GM06990 (cell line): ENCODE results near the gene CD99.

Source experiments
- DNase-seq: peaks from one replicate; pipeline ENCODE4 v3.0.0-alpha.2; 2011; ENCODE audit not compliant: insufficient read length; ENCODE audit errors: extremely low read depth
- H3K27me3 ChIP-seq: replicated peaks from 2 replicates; pipeline ENCODE4 v1.6.0; 2011; ENCODE audit warnings: low read length; ENCODE audit not compliant: control insufficient read depth, insufficient read depth
- H3K36me3 ChIP-seq: 2 replicates; pipeline ENCODE4 v1.5.1; 2011; ENCODE audit warnings: low read length; ENCODE audit not compliant: control insufficient read depth, insufficient read depth
- H3K4me3 ChIP-seq: replicated peaks from 2 replicates; pipeline ENCODE4 v1.5.1; 2011; ENCODE audit warnings: low read depth, mild to moderate bottlenecking, control low read depth, low read length
- TF ChIP-seq, protein P1 (sequence below): IDR thresholded peaks from 2 replicates; pipeline ENCODE4 v1.5.1; 2011; ENCODE audit warnings: low read length, control low read depth, mild to moderate bottlenecking, inconsistent platforms; ENCODE audit not compliant: insufficient read depth, poor library complexity, severe bottlenecking

Gene CD99

DNA sequence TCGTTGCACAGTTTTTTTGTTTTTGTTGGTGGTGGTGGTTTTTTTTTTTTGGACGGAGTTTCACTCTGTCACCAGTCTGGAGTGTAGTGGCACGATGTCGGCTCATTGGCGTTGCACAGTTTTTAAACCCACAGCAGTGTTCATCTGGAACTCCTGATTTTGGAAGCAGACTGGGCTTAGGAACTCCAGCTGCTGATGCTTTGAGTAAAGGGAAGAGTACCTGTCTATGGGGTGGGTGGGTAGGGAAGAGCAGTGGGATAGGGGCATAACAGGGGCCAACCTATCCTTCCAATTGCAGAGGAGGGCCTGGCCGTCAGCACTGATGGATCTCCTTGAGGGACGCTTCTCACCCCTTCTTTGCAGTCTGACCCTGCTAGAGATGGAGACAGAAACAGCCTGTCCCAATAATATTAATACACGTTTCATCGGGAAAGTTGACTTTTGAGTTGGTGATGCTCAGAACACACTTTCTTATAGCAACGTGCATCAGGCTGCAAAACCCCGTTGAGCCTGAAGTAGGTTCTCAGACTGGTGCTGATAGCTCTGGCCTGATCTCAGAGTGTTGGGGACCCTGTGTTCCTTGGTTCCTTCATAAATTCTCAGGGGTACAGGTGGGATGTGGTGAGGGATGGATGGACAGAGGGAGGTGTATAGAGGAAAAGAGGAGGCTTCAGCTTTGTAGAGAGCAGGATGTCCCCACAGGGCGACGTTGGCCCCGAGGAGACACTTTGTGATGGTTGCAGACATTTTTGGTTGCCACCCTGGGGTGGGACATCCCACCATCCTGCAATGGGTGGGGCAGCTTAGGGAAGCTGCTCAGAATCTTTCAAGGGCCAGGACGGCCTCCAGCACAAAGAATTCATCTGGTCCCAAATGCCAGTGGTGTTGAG lies 2.3 kb downstream of the CD99 start:
- no peak for DNase-seq
- TF ChIP-seq, protein P1, sequence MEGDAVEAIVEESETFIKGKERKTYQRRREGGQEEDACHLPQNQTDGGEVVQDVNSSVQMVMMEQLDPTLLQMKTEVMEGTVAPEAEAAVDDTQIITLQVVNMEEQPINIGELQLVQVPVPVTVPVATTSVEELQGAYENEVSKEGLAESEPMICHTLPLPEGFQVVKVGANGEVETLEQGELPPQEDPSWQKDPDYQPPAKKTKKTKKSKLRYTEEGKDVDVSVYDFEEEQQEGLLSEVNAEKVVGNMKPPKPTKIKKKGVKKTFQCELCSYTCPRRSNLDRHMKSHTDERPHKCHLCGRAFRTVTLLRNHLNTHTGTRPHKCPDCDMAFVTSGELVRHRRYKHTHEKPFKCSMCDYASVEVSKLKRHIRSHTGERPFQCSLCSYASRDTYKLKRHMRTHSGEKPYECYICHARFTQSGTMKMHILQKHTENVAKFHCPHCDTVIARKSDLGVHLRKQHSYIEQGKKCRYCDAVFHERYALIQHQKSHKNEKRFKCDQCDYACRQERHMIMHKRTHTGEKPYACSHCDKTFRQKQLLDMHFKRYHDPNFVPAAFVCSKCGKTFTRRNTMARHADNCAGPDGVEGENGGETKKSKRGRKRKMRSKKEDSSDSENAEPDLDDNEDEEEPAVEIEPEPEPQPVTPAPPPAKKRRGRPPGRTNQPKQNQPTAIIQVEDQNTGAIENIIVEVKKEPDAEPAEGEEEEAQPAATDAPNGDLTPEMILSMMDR, result no peak
- H3K36me3 ChIP-seq, result no peaks in the 10 kb centered on the region; the same call in 1 of the 2 replicates
- peak overlapping the region; percentile 73 for H3K4me3 ChIP-seq
- no peaks in the 10 kb centered on the region for H3K27me3 ChIP-seq

DNA sequence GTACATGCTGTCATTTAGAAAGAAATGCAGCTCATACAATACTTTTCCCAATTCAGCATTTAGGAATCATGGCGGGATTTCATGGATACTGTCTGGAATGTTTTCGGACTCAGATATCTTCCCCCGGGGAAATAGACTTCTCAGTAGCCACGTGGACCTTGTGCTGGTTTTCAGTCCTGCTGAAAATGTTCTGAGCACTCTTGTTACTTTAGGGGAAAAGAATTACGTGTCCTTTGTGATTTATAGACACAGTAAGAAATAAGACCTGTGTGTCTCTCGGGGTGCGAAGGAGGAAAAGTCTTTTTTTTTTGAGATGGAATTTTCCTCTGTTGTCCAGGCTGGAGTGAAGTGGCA lies 3.8 kb downstream of the CD99 start:
- no peak overlapping the region for H3K4me3 ChIP-seq
- no peaks in the 10 kb centered on the region for H3K27me3 ChIP-seq
- no peak for DNase-seq
- no peaks in the 10 kb centered on the region; the same call in 1 of the 2 replicates for H3K36me3 ChIP-seq
- TF ChIP-seq, protein P1, result no peak

DNA sequence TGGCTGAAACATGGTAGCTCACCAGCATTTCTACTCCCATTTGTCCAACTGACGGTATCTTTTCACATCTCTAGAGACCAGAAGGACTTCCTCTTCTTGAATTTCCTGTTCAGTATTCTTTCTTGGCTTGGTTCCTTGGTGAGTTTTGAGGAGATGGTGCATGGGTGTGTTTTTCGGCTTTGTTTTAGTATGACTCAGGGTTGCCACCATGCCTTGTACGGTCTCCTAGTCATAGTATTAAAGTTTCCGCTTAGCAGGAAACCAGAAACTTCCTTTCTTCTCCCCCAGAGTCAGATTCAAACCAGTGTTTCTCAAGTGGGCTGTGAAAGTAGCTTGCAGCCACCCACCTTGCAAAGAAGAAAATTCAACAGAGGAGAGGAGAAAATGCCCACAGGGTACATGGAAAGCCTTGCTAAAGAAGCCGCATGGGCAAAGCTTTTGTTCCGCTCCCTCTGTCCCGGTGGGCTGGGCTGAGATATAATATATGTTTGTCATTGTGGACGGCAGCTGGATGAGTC lies 5.7 kb downstream of the CD99 start:
- Histone ChIP-seq H3K4me3 (peak overlapping the region; percentile 33), H3K27me3 (no peaks in the 10 kb centered on the region), H3K36me3 (no peaks in the 10 kb centered on the region; the same call in 1 of the 2 replicates)
- peak; percentile 77 for DNase-seq
- TF ChIP-seq, protein P1, result no peak

DNA sequence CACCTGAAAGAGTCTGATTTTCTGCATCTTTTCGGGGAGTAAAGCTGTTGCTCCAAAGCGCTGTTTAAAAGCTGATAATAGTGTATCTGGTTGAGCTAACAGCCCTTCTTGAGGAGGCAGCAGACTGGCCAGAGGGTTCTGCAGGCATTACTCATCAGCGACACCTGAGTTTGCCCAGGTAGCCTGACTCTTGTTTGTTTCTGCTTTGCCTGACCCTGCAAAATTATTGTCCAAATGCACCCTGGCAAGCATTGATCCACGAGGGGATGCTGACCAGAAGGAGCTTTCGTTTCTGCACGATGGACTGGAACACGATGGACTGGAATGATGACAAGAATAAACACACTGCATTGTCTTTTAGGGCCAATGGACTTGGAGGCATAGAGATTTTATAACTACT lies 6.2 kb downstream of the CD99 start:
- no peaks in the 10 kb centered on the region; the same call in 1 of the 2 replicates for H3K36me3 ChIP-seq
- DNase-seq, result no peak
- H3K27me3 ChIP-seq, result no peaks in the 10 kb centered on the region
- TF ChIP-seq, protein P1, result no peak
- H3K4me3 ChIP-seq, result peak overlapping the region; percentile 33

DNA sequence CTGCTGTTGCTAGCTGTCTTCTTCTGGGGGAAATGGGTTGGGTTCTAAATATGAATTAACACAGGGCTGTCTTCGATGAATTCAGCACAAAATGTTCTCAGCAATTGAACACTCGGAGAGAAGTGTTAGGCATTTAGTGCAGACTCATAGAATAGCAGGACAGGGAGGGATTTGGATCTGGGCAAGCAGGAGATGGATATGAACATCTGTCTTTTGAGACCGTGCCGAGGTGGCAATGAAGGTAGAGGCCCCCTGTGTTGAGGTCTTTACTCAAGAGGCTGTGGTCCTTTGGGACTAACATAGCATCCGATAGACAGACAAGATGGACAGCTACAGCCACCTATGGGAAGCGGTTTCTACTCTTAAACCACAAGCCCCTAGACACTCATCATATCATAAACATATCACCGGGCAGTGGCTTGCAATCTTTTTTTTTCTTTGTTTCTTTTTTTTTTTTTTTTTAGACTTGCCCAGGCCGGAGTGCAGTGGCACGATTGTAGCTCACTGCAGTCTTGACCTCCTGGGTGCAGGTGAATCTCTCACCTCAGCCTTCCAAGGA lies 6.7 kb downstream of the CD99 start:
- TF ChIP-seq, protein P1, result no peak
- Histone ChIP-seq H3K4me3 (peak overlapping the region; percentile 33), H3K27me3 (no peaks in the 10 kb centered on the region), H3K36me3 (no peaks in the 10 kb centered on the region; the same call in 1 of the 2 replicates)
- DNase-seq, result no peak
